Neuronal stem cell (in vitro differentiated cells): Measurements from ENCODE around the gene IFIT1.

ENCODE experiments used
- DNase-seq: peaks from one replicate; pipeline ENCODE4 v3.0.0-alpha.2; 2013; ENCODE audit warnings: low spot score
- H2AFZ ChIP-seq: one replicate; pipeline ENCODE4 v1.6.1; 2013; ENCODE audit warnings: mild to moderate bottlenecking, low read length, inconsistent platforms
- H2AK5ac ChIP-seq: 2 replicates; pipeline ENCODE4 v1.6.1; 2013; ENCODE audit warnings: low read depth, mild to moderate bottlenecking, inconsistent platforms, low read length, moderate library complexity, mixed read lengths
- H2BK120ac ChIP-seq: 2 replicates; pipeline ENCODE4 v1.6.1; 2013; ENCODE audit warnings: low read depth, mild to moderate bottlenecking, inconsistent platforms, low read length, moderate library complexity, mixed read lengths
- H2BK12ac ChIP-seq: one replicate; pipeline ENCODE4 v1.6.1; 2013; ENCODE audit warnings: low read length, inconsistent platforms
- H2BK15ac ChIP-seq: 2 replicates; pipeline ENCODE4 v1.6.1; 2013; ENCODE audit warnings: mild to moderate bottlenecking, low read length, inconsistent platforms, mixed read lengths
- H2BK5ac ChIP-seq: one replicate; pipeline ENCODE4 v1.6.1; 2013; ENCODE audit warnings: inconsistent platforms, mild to moderate bottlenecking, low read length, moderate library complexity
- H3K14ac ChIP-seq: one replicate; pipeline ENCODE4 v1.6.1; 2013; ENCODE audit warnings: low read length, inconsistent platforms
- H3K18ac ChIP-seq: 2 replicates; pipeline ENCODE4 v1.6.1; 2013; ENCODE audit warnings: low read length, inconsistent platforms
- H3K23ac ChIP-seq: 2 replicates; pipeline ENCODE4 v1.6.1; 2013; ENCODE audit warnings: low read depth, mild to moderate bottlenecking, mixed read lengths, low read length, inconsistent platforms; ENCODE audit not compliant: poor library complexity
- H3K27ac ChIP-seq: replicated peaks from 3 replicates; pipeline ENCODE4 v1.5.1; 2013; ENCODE audit warnings: low read length, inconsistent platforms
- H3K27me3 ChIP-seq, 3 experiments: 2 replicates each; pipeline ENCODE4 v1.6.1; 2013; ENCODE audit warnings: low read length in 3 of 3, mild to moderate bottlenecking in 2 of 3, inconsistent platforms in 1 of 3, low read depth in 1 of 3, mixed read lengths in 1 of 3, moderate library complexity in 1 of 3; ENCODE audit not compliant: control insufficient read depth in 3 of 3, insufficient read depth in 3 of 3
- H3K36me3 ChIP-seq, 2 donors: replicated peaks in 1 of 2; 2 replicates each; pipeline ENCODE4 v1.6.1; 2013; ENCODE audit warnings: low read length in 2 of 2; ENCODE audit not compliant: control insufficient read depth in 2 of 2, insufficient read depth in 2 of 2
- H3K4ac ChIP-seq: 2 replicates; pipeline ENCODE4 v1.6.1; 2013; ENCODE audit warnings: inconsistent platforms, mild to moderate bottlenecking, low read length, moderate library complexity
- H3K4me1 ChIP-seq, 2 donors: 1 replicate in 1 of 2; 2 replicates in 1 of 2; pipeline ENCODE4 v1.6.1; 2013; ENCODE audit warnings: low read length in 2 of 2, low read depth in 1 of 2; ENCODE audit not compliant: control insufficient read depth in 2 of 2, insufficient read depth in 1 of 2
- H3K4me2 ChIP-seq: one replicate; pipeline ENCODE4 v1.6.1; 2013; ENCODE audit warnings: mild to moderate bottlenecking, low read length, inconsistent platforms; ENCODE audit not compliant: insufficient read depth, poor library complexity, severe bottlenecking
- H3K4me3 ChIP-seq, 2 donors: 2 replicates each; pipeline ENCODE4 v1.5.1; 2013; ENCODE audit warnings: low read length in 2 of 2, mild to moderate bottlenecking in 2 of 2, inconsistent platforms in 1 of 2, moderate library complexity in 1 of 2
- H3K79me1 ChIP-seq: one replicate; pipeline ENCODE4 v1.6.1; 2013; ENCODE audit warnings: low read depth, mild to moderate bottlenecking, inconsistent platforms, low read length, moderate library complexity
- H3K9ac ChIP-seq: one replicate; pipeline ENCODE4 v1.6.1; 2013; ENCODE audit warnings: mild to moderate bottlenecking, low read depth, low read length, inconsistent platforms; ENCODE audit not compliant: poor library complexity
- H3K9me3 ChIP-seq, 2 donors: replicated peaks in 1 of 2; 2 replicates each; pipeline versions ENCODE3 to v1.6.1; 2013; ENCODE audit warnings: low read length in 2 of 2, mild to moderate bottlenecking in 2 of 2, inconsistent platforms in 1 of 2, low read depth in 1 of 2, mixed read lengths in 1 of 2, moderate library complexity in 1 of 2; ENCODE audit not compliant: control insufficient read depth in 2 of 2, insufficient read depth in 1 of 2
- H4K8ac ChIP-seq: one replicate; pipeline ENCODE4 v1.6.1; 2013; ENCODE audit warnings: low read depth, mild to moderate bottlenecking, inconsistent platforms, low read length, moderate library complexity
- H4K91ac ChIP-seq: one replicate; pipeline ENCODE4 v1.6.1; 2013; ENCODE audit warnings: low read length, low read depth, mild to moderate bottlenecking, inconsistent platforms; ENCODE audit not compliant: poor library complexity
- WGBS, 2 donors: extraction: QIAGEN DNeasy Blood & Tissue Kit; methylation state at CpG; one replicate each; pipeline ENCODE4 v1.1.7; 2013; ENCODE audit warnings: missing lambda C conversion rate in 2 of 2, mixed read lengths in 1 of 2; ENCODE audit not compliant: insufficient read length in 2 of 2, insufficient replicate concordance in 1 of 2; ENCODE audit errors: extremely low coverage in 2 of 2; 5-methylcytosine and 5-hydroxymethylcytosine counted together

IFIT1 gene

GRCh38 chr10:89346405-89347254 is 45.8 kb upstream of the IFIT1 start:
- no CpG with 5 or more reads among the region's 4 CpGs for WGBS, 2 donors
- Histone ChIP-seq H2BK12ac (no peak overlapping the region), H3K4me1 (peaks cover 30 to 57% of the 10 kb centered on the region in 2 donors), H4K91ac (no peak overlapping the region), H3K23ac (no peak overlapping the region), H4K8ac (no peak overlapping the region), H3K4me3 (no peak overlapping the region), H3K18ac (no peak overlapping the region), H2BK120ac (no peak overlapping the region), H3K4me2 (no peak overlapping the region), H3K27ac (peak overlapping the region; percentile 47), H3K4ac (no peak overlapping the region), H3K79me1 (no peaks in the 10 kb centered on the region), H2BK15ac (no peak overlapping the region), H3K36me3 (no peaks in the 10 kb centered on the region), H2AFZ (peak overlapping the region; percentile 3), H3K9ac (no peak overlapping the region), H2AK5ac (no peak overlapping the region), H3K9me3 (no peaks in the 10 kb centered on the region), H2BK5ac (no peak overlapping the region), H3K14ac (no peak overlapping the region), H3K27me3 (no peaks in the 10 kb centered on the region)
- no peak for DNase-seq

DNA sequence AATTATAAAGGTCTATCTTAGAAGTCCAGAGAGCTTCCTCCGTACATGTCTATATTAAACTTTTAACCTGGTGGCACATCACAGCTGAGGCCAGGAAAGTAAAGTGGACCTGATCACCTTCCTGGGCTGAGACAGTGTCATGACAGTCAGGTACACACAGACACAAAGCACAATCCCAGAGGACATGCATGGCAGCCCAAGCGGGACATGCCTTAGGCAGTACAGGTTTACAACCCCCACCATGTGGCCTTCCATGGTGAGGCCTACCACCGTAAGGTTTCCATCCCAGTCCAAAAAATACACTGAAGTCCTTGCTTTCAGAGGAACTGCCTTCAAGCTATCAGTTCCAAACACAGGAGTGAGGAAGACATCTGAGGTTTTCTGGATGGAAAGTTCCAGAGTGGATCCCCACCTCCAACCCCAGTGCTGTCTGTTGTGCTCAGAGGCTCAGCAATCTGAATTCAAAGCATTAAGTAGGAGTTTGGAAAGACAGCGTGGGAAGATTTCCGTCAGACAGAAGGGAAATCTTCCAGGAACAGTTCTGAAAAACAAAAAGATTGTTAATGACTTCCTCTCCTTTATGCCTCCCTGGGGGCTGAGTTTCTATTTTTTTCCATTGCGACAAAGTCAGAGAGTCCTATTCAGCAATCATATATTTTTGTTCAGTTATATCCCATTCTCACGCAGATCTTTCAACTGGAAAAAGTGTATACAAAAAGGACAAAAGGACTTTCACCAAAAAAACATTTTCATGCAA is 44.5 kb upstream of the IFIT1 start:
- Histone ChIP-seq H3K79me1 (no peaks in the 10 kb centered on the region), H3K4ac (no peak overlapping the region), H3K9ac (no peak overlapping the region), H2AFZ (peak overlapping the region; percentile 22), H3K14ac (no peak overlapping the region), H3K27me3 (no peaks in the 10 kb centered on the region), H2BK120ac (no peak overlapping the region), H3K9me3 (no peaks in the 10 kb centered on the region), H3K4me2 (no peak overlapping the region), H4K8ac (no peak overlapping the region), H2BK15ac (no peak overlapping the region), H3K23ac (no peak overlapping the region), H3K4me3 (no peak overlapping the region), H2BK5ac (no peak overlapping the region), H3K36me3 (no peaks in the 10 kb centered on the region), H2AK5ac (no peak overlapping the region), H3K18ac (peak overlapping the region; percentile 6), H2BK12ac (no peak overlapping the region), H3K4me1 (peaks cover 30 to 59% of the 10 kb centered on the region in 2 donors), H4K91ac (no peak overlapping the region), H3K27ac (peak overlapping the region; percentile 66)
- WGBS, 2 donors: no CpG with 5 or more reads among the region's 7 CpGs
- DNase-seq: no peak

DNA sequence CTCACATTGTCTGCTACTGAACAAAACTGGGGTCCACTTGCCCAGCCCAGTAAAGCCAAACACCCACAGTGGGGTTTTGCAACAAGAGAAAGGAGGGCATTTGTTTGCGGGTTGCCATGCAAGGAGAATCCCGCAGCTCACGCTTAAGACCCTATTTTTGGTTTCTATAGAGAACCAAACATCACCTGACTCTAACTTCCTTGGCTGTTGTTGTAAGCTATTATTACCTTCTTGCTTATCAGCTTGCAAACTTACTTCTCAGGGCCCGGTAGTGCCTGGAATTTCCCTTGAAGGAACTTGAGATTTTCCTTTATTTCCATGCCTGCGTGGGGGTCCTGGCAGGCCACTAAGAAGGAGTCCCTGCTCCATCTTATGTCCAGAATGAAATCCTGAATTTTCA is 43.9 kb upstream of the IFIT1 start:
- H3K23ac ChIP-seq: no peak overlapping the region
- H3K4me1 ChIP-seq: peaks cover 25 to 56% of the 10 kb centered on the region in 2 donors
- no peaks in the 10 kb centered on the region for H3K79me1 ChIP-seq
- no peak overlapping the region for H3K4ac ChIP-seq
- H2BK5ac ChIP-seq: no peak overlapping the region
- no peak overlapping the region for H3K18ac ChIP-seq
- WGBS, 2 donors: no CpG with 5 or more reads among the region's 5 CpGs
- no peak overlapping the region for H3K14ac ChIP-seq
- DNase-seq: no peak
- peak overlapping the region; percentile 66 for H3K27ac ChIP-seq
- H2BK120ac ChIP-seq: no peak overlapping the region
- no peak overlapping the region for H4K91ac ChIP-seq
- H3K27me3 ChIP-seq: no peaks in the 10 kb centered on the region
- no peaks in the 10 kb centered on the region for H3K9me3 ChIP-seq
- no peak overlapping the region for H2BK15ac ChIP-seq
- peak overlapping the region; percentile 21 for H2AFZ ChIP-seq
- no peak overlapping the region for H2AK5ac ChIP-seq
- H3K36me3 ChIP-seq: no peaks in the 10 kb centered on the region
- H4K8ac ChIP-seq: no peak overlapping the region
- H3K9ac ChIP-seq: no peak overlapping the region
- no peak overlapping the region for H3K4me2 ChIP-seq
- no peak overlapping the region for H2BK12ac ChIP-seq
- H3K4me3 ChIP-seq: no peak overlapping the region

DNA sequence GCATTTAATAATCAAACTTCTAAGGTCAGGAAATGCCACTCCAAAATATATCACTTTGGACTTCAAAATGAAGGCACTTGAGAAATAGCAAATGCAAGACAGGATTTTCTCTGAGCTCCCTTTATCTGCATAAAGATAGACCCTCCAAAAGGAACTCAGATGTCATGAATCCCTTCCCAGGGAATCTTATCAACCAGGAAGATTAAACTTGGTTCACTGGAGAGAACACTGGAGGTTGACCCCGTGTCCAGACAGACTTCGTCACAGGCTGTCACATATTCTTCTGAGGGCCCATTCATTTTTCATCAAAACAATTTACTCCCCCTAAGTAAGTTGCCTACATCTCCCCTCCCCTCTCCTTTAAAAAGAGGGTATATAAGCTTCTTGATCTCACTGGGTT is 43.4 kb upstream of the IFIT1 start:
- no CpG with 5 or more reads among the region's 2 CpGs for WGBS, 2 donors
- Histone ChIP-seq H3K9ac (no peak overlapping the region), H3K4me3 (no peak overlapping the region), H2BK120ac (no peak overlapping the region), H4K8ac (no peak overlapping the region), H2BK15ac (no peak overlapping the region), H3K27me3 (no peaks in the 10 kb centered on the region), H3K36me3 (no peaks in the 10 kb centered on the region), H2AFZ (no peak overlapping the region), H2AK5ac (no peak overlapping the region), H4K91ac (no peak overlapping the region), H3K79me1 (no peaks in the 10 kb centered on the region), H2BK12ac (no peak overlapping the region), H3K9me3 (no peaks in the 10 kb centered on the region), H3K4me1 (peaks cover 24 to 52% of the 10 kb centered on the region in 2 donors), H3K4ac (no peak overlapping the region), H3K23ac (no peak overlapping the region), H3K14ac (no peak overlapping the region), H3K27ac (peak overlapping the region; percentile 37), H2BK5ac (no peak overlapping the region), H3K18ac (no peak overlapping the region), H3K4me2 (no peak overlapping the region)
- no peak for DNase-seq
